Activated naive CD4-positive, alpha-beta T cell treated with anti-CD3 and anti-CD28 coated beads for 36 hours (primary cell): ENCODE results near the gene AIPL1. TPM values are rescaled to one million over a fixed set of nuclear protein-coding genes. Genes with fewer than 3 reads are reported as not detected.

Experiments used
- CTCF ChIA-PET: fragments of 350-600 bp; sonication (Branson Sonifier 250); formaldehyde crosslinking; loops from one replicate; lab custom pipeline; 2021; ENCODE audit warnings: antibody characterized with exemption; lab: Charles Lee
- DNase-seq: peaks from one replicate; pipeline ENCODE4 v3.0.0-alpha.2; 2020
- H3K27ac Mint-ChIP-seq: one replicate; pipeline ENCODE4 v1.8.0; 2021; ENCODE audit warnings: mild to moderate bottlenecking, mixed read lengths
- H3K27me3 Mint-ChIP-seq: one replicate; pipeline ENCODE4 v1.8.0; 2021; ENCODE audit warnings: low read depth, mixed read lengths
- H3K36me3 Mint-ChIP-seq: one replicate; pipeline ENCODE4 v1.8.0; 2021; ENCODE audit warnings: low read depth, mixed read lengths
- H3K4me1 Mint-ChIP-seq: one replicate; pipeline ENCODE4 v1.8.0; 2021; ENCODE audit warnings: low read depth, mixed read lengths
- H3K4me3 Mint-ChIP-seq: one replicate; pipeline ENCODE4 v1.8.0; 2021; ENCODE audit warnings: mild to moderate bottlenecking, moderate library complexity, mixed read lengths
- H3K9me3 Mint-ChIP-seq: one replicate; pipeline ENCODE4 v1.8.0; 2021; ENCODE audit warnings: mixed read lengths
- intact Hi-C: fragments of 100-400 bp; cut with micrococcal nuclease; formaldehyde crosslinking; loops from one replicate; pipeline ENCODE4 v1.15.1; 2023
- total RNA-seq, 2 experiments: library from RNA; stranded (reverse); gene quantifications; one replicate each; pipeline ENCODE4 v1.2.3, GENCODE V29; 2021

The AIPL1 gene
- total RNA-seq, 2 experiments from 2014 or later, result not detected

DNA sequence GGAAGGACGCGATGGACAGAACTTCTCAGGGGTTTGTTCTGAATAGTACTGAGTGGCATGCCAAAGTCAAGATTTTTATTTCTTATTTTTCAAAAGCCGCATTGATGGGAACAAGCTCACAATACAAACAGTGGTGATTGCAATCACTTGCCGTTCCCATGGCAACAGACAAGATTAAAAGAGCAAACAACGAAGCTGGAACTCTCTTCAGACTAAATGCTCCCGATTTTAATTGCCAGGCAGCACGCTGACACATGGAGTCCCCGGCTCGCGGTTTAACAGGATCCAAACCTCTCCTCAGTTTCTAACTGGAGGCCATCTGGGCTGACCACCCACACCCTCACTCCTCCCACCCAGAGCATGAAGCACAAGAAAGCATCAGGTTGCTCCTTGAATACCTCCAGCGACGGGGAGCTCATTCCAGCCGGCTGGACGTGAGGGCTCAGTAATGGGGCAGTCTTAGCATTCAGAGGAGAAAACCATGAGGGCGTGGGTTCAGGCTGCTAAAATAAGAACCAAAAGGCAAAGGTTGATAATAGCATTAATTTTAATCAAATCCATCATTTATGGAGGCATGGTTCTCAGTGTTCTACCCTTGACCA, 41.5 kb downstream of the AIPL1 start:
- H3K4me3 Mint-ChIP-seq, result no peak overlapping the region
- H3K9me3 Mint-ChIP-seq, result no peaks in the 10 kb centered on the region
- intact Hi-C loops, result no loop called here
- no peaks in the 10 kb centered on the region for H3K4me1 Mint-ChIP-seq
- no peaks in the 10 kb centered on the region for H3K36me3 Mint-ChIP-seq
- no peak for DNase-seq
- H3K27me3 Mint-ChIP-seq, result peaks cover 38% of the 10 kb centered on the region
- no peak overlapping the region for H3K27ac Mint-ChIP-seq
- CTCF ChIA-PET, result interaction anchor here (1.2 kb wide), 1 partner anchor 19 kb away, joined by 3 read pairs; no protein-coding TSS in a partner anchor

DNA sequence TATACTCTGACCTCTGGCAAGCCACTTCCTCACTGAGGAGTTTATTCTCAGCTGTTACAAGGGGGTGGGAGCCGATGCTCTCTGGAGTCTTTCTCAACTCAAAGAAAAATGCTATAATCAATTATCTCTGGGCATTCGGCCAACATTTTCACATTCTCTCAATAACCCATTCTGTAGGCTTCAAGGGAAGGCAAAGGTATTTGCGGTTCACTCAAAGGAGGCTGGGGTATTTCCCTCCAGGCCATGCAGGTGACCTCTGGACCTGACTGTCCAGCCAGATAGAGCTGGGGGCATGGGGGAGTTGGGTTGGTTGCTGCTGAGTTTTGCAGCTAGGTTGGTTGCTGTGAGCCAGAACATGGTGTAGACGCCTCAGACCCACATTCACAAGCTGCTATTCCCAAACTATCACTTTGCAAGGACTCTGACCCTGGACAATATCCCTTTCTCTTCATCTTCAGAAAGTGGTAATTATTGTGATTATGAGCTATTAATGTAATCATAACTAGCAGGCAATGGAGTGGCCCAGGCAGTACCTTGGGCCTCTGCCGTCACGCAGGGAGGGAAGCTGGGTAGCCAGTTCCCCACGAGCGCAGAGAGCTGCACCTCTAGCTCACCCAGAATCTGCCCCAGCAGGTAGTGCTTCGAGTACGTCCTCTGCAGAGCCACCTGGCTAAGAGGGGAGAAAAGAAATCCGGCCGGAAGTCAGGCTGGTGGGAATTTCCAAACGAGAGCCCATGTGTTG, 42.1 kb downstream of the AIPL1 start:
- no peak overlapping the region for H3K4me3 Mint-ChIP-seq
- no peaks in the 10 kb centered on the region for H3K36me3 Mint-ChIP-seq
- H3K27ac Mint-ChIP-seq, result no peak overlapping the region
- intact Hi-C loops, result no loop called here
- no peaks in the 10 kb centered on the region for H3K9me3 Mint-ChIP-seq
- DNase-seq, result no peak
- CTCF ChIA-PET, result interaction anchor here (1.2 kb wide), 1 partner anchor 20 kb away, joined by 3 read pairs; no protein-coding TSS in a partner anchor
- H3K4me1 Mint-ChIP-seq, result no peaks in the 10 kb centered on the region
- peaks cover 33% of the 10 kb centered on the region for H3K27me3 Mint-ChIP-seq

DNA sequence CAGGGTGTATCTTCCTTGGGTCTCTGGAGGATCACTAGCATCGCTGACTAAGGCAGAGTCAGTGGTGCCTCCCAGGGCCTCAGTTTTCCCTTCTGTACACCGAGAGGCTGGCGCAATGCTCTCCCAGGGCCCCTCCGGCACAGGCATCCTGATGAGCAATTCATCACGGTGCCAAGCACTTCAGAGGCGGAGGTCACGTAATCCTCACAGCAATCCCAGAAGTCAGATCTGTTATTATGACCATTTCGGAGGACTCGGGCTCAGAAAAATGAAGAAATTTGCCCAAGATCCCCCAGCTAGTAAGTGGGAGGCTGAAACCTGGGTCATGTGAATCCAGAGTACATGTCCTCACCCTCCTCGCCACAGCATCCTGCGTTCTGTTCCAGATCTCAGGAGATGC, 46.5 kb downstream of the AIPL1 start:
- H3K27me3 Mint-ChIP-seq, result peaks cover 11% of the 10 kb centered on the region
- intact Hi-C loops, result no loop called here

DNA sequence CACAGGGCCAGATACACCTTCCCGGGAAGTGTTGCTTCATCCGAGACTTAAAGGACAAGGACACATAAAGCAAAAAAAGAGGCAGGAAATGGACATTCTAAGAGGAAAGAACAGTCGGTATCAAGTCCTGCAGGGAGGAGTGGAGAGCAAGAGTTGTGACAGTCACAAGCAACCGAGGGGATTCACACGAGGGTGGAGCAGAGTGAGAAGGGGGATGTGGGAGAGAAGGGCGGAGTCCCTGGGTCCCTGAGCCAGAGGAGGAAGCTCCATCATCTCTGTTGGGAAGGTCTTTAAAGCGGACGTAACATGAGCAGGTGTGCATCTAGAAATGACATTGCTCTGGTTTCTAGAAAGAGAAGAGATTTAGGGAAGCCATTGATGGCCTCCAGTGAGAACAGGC, 47.1 kb downstream of the AIPL1 start:
- H3K27me3 Mint-ChIP-seq, result peaks cover 11% of the 10 kb centered on the region
- H3K4me1 Mint-ChIP-seq, result no peaks in the 10 kb centered on the region
- no peak for DNase-seq
- H3K9me3 Mint-ChIP-seq, result no peaks in the 10 kb centered on the region
- H3K36me3 Mint-ChIP-seq, result no peaks in the 10 kb centered on the region
- H3K4me3 Mint-ChIP-seq, result no peak overlapping the region
- intact Hi-C loops, result no loop called here
- CTCF ChIA-PET, result no interaction called here
- no peak overlapping the region for H3K27ac Mint-ChIP-seq

More for the DNA sequence above, 46.5 kb downstream of the AIPL1 start:
- Mint-ChIP-seq H3K4me1 (no peaks in the 10 kb centered on the region), H3K27ac (no peak overlapping the region), H3K36me3 (no peaks in the 10 kb centered on the region), H3K4me3 (no peak overlapping the region), H3K9me3 (no peaks in the 10 kb centered on the region)
- DNase-seq, result no peak
- CTCF ChIA-PET, result no interaction called here

DNA sequence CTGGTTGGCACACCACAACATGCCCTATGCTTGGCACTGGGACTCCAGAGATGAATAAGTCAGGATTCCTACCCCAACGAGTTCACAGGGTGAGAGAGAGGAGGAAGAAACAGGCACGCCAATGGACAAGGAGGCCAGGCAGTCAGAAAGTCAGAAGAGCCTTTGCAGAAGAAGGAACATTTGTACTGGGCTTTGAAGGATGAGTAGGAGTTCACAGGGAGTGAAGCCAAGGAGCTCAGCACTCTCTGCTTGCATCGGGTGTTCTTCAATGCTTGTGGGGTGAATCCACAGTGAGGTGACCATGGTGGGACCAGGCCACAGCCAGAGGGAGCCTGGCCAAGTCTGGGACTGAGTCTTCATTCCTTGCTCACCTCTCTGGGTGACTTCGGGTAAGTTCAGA, 47.5 kb downstream of the AIPL1 start:
- CTCF ChIA-PET, result no interaction called here
- Mint-ChIP-seq H3K4me1 (no peaks in the 10 kb centered on the region), H3K27me3 (peaks cover 7% of the 10 kb centered on the region), H3K27ac (no peak overlapping the region), H3K36me3 (no peaks in the 10 kb centered on the region), H3K4me3 (no peak overlapping the region), H3K9me3 (no peaks in the 10 kb centered on the region)
- DNase-seq, result no peak
- intact Hi-C loops, result no loop called here

DNA sequence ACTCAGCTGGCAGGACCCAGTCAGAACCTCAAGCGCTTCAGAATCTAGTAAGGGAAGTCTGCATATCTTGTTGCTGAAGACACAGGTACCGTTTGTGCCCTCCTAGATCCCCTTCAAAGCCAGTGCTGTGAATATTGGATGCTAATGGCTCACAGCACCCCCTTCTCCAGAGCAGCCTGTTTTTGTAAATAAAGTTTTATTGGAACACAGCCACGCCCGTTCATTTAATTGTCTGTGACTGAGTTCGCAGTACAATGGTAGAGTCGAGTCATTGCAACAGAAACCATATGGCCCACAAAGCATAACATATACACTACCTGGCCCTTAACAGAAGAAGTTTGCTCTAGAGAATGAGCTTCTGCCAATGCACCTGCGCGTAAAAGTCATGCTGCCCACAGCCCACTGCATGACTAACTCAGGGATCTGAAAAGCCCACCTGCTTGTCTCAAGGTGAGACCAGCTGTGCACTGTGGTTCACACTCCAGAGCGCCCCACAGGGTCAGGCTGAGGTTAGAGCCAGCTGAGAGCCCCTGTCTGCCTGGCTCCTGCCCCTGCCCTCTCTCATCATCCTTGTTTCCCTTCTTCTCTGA, 48.8 kb downstream of the AIPL1 start:
- H3K4me1 Mint-ChIP-seq, result no peaks in the 10 kb centered on the region
- no peak for DNase-seq
- intact Hi-C loops, result no loop called here
- no peak overlapping the region for H3K4me3 Mint-ChIP-seq
- peaks cover 12% of the 10 kb centered on the region for H3K27me3 Mint-ChIP-seq
- H3K36me3 Mint-ChIP-seq, result no peaks in the 10 kb centered on the region
- no peaks in the 10 kb centered on the region for H3K9me3 Mint-ChIP-seq
- CTCF ChIA-PET, result no interaction called here
- no peak overlapping the region for H3K27ac Mint-ChIP-seq

DNA sequence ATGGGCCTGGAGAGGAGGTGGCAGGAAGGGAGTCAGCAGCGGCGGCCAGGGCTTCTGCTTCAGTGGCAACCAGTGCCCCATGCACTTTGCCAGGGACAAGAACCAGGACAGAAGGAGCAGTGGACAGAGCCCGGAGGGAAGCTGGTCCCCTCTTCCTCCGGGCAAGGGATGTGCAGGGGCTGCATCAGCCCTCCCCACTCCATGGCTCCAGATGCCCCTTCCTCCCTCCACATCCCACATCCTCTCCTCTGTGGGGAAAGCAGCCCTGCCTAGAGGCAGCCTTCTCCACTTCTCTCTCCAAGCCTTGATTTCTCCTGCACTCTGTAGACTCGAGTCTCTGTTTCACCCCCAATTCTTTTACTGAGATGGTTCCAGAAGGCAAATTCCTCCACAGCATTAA, 50.4 kb downstream of the AIPL1 start:
- H3K4me1 Mint-ChIP-seq, result no peaks in the 10 kb centered on the region
- intact Hi-C loops, result no loop called here
- H3K36me3 Mint-ChIP-seq, result no peaks in the 10 kb centered on the region
- H3K9me3 Mint-ChIP-seq, result peaks cover 1% of the 10 kb centered on the region
- no peak overlapping the region for H3K27ac Mint-ChIP-seq
- H3K4me3 Mint-ChIP-seq, result no peak overlapping the region
- CTCF ChIA-PET, result no interaction called here
- no peak for DNase-seq
- peaks cover 16% of the 10 kb centered on the region for H3K27me3 Mint-ChIP-seq

DNA sequence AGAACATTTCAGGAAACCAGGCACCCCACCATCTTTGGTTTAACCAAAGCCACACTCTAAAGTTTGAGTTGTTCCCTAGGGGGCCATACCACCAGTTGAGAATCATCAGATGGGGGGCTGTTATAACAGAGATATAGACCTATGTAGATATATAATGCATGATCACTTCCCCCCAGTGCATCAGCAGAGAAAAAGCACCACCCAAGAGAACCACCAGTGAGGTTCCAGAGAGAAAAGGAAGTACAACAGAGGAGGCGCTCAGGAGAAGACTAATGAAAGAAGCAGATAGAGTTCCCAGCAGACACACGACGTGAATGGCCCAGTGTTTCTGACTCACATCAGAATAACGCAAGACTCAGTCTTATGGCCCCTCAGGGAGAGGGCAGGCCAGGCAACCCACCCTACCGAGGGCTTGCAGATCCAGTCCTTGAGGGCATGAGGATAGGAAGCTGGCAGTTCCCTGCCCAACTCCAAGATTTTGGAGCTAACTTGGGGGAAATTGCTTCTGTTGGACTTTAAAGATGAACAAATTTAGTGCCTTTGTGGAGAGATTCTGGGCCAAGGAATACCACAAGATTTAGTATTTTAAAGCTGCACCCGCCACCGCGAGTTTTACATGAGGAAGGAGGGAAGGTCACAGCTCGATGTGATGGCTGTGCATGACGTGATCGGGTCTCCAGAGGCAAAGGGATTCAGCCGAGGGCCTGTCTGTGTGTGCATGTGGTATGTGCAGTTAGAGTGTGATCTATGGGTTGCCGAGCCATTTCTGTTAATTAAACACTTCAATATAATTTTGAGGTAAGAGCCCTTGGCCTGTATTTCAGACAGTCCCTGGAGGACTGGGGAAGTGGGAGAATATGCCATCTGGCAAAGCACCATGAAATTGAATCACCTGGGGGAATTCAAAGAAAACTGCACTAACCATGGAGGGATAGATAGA, 53.1 kb downstream of the AIPL1 start:
- Mint-ChIP-seq H3K36me3 (no peaks in the 10 kb centered on the region), H3K27me3 (peaks cover 31% of the 10 kb centered on the region), H3K27ac (no peak overlapping the region), H3K4me1 (no peaks in the 10 kb centered on the region), H3K4me3 (no peak overlapping the region), H3K9me3 (peaks cover 1% of the 10 kb centered on the region)
- DNase-seq, result no peak
- intact Hi-C loops, result no loop called here
- CTCF ChIA-PET, result no interaction called here

DNA sequence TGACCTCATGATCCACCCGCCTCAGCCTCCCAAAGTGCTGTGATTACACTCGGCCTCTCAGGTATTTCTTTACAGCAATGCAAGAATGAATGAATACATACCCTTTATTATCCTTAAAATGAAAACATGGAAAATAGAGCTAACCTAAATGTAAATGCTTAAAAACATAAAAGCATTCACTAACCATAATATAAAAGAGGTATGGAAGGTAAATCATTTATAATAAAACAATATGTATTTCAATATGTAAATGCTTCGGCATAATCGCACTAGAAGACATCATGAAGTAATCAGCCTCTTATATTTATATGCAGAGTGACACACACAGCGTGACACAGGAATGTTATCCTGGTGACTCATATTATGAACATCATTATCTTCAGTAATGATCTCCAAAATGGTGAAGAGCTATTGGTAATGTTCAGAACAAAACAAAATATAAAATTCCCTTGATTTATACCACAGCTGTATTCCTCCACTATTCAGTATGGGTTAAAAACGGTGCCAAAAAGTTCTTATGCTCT, 53.9 kb downstream of the AIPL1 start:
- CTCF ChIA-PET, result interaction anchor here (0.7 kb wide), 1 partner anchor 49 kb away, joined by 6 read pairs; no protein-coding TSS in a partner anchor
- H3K4me3 Mint-ChIP-seq, result no peak overlapping the region
- peaks cover 31% of the 10 kb centered on the region for H3K27me3 Mint-ChIP-seq
- peaks cover 1% of the 10 kb centered on the region for H3K9me3 Mint-ChIP-seq
- H3K36me3 Mint-ChIP-seq, result no peaks in the 10 kb centered on the region
- H3K27ac Mint-ChIP-seq, result no peak overlapping the region
- intact Hi-C loops, result no loop called here
- H3K4me1 Mint-ChIP-seq, result no peaks in the 10 kb centered on the region
- no peak for DNase-seq

DNA sequence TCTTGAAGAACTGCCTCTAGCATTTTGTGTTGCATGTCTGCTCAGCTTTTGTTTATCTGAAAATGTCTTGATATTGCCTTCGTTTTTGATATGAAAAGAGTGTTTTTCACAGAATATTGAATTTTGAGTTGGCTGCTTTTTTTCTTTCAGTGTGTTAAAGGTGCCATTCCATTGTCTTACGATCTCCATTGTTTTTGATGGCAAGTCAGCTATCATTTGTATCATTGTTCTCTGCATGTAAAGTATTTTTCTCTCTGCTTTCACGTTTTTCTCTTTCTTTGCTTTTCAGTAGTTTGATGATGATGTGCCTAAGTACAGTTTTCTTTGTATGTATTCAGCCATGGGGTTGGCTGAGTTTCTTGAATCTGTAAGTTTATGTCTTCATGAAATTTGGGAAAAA, 57.0 kb downstream of the AIPL1 start:
- Mint-ChIP-seq H3K36me3 (no peaks in the 10 kb centered on the region), H3K27me3 (peaks cover 26% of the 10 kb centered on the region), H3K4me1 (peaks cover 19% of the 10 kb centered on the region), H3K4me3 (no peak overlapping the region), H3K9me3 (peaks cover 1% of the 10 kb centered on the region), H3K27ac (no peak overlapping the region)
- CTCF ChIA-PET, result no interaction called here
- intact Hi-C loops, result no loop called here
- no peak for DNase-seq

DNA sequence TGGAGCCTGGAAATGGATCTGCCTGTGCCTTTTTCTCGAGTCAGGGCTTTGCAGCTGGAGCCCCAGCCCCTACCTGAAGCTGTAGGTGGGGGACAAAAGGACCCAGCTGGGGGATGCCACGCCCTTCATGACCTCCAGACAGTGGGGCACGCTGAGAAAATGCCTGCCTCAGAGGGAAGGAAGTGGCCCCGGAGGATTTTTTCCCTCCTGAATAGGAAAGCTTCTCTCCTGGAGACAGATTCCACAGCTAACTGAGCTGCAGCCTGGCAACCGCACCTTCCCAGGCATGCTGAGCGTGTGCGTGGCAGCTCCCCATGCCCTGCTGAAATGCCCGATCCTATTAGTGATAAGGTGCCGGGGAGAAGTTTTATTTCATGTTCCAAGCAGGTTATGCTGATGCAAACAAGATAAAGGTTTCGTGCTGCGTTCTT, 58.0 kb downstream of the AIPL1 start:
- Mint-ChIP-seq H3K4me1 (peaks cover 21% of the 10 kb centered on the region), H3K27ac (no peak overlapping the region), H3K36me3 (no peaks in the 10 kb centered on the region), H3K27me3 (peaks cover 23% of the 10 kb centered on the region), H3K9me3 (peaks cover 1% of the 10 kb centered on the region), H3K4me3 (no peak overlapping the region)
- CTCF ChIA-PET, result no interaction called here
- no peak for DNase-seq
- intact Hi-C loops, result no loop called here
